Adipocyte (in vitro differentiated cells): ENCODE results near the gene SDC3.

Source experiments
- DNase-seq: peaks from one replicate; pipeline ENCODE4 v3.0.0-alpha.2; 2015; ENCODE audit warnings: low read depth
- H3K27me3 ChIP-seq: replicated peaks from 2 replicates; pipeline ENCODE4 v1.7.0; 2013; ENCODE audit warnings: mild to moderate bottlenecking, low read length, moderate library complexity; ENCODE audit not compliant: control insufficient read depth, insufficient read depth
- H3K36me3 ChIP-seq: 2 replicates; pipeline ENCODE4 v1.7.0; 2013; ENCODE audit warnings: low read length, mild to moderate bottlenecking, moderate library complexity; ENCODE audit not compliant: control insufficient read depth, insufficient read depth, severe bottlenecking
- H3K4me1 ChIP-seq: 2 replicates; pipeline ENCODE4 v1.7.0; 2013; ENCODE audit warnings: mild to moderate bottlenecking, low read length, moderate library complexity; ENCODE audit not compliant: control insufficient read depth, insufficient read depth
- H3K4me3 ChIP-seq: 2 replicates; pipeline ENCODE4 v1.7.0; 2013; ENCODE audit warnings: mild to moderate bottlenecking, low read length, moderate library complexity
- H3K9ac ChIP-seq: 2 replicates; pipeline ENCODE4 v1.7.0; 2013; ENCODE audit warnings: mild to moderate bottlenecking, low read length, moderate library complexity
- H3K9me3 ChIP-seq: 2 replicates; pipeline ENCODE4 v1.7.0; 2013; ENCODE audit warnings: mild to moderate bottlenecking, low read length, moderate library complexity; ENCODE audit not compliant: control insufficient read depth

The SDC3 gene

GRCh38 chr1:30911059-30911954, 2.7 kb upstream of the SDC3 start:
- H3K36me3 ChIP-seq: no peaks in the 10 kb centered on the region

GRCh38 chr1:30909365-30910068, 959 bp upstream of the SDC3 start:
- Histone ChIP-seq H3K4me3 (peak overlapping the region; percentile 79), H3K9ac (peak overlapping the region; percentile 84), H3K9me3 (no peaks in the 10 kb centered on the region), H3K36me3 (no peaks in the 10 kb centered on the region), H3K27me3 (no peaks in the 10 kb centered on the region), H3K4me1 (peaks cover 21% of the 10 kb centered on the region)
- DNase-seq: no peak

More at GRCh38 chr1:30911059-30911954, 2.7 kb upstream of the SDC3 start:
- no peak overlapping the region for H3K4me3 ChIP-seq
- DNase-seq: peak; percentile 95
- H3K27me3 ChIP-seq: no peaks in the 10 kb centered on the region
- H3K9ac ChIP-seq: peak overlapping the region; percentile 12
- H3K4me1 ChIP-seq: peaks cover 21% of the 10 kb centered on the region
- no peaks in the 10 kb centered on the region for H3K9me3 ChIP-seq

GRCh38 chr1:30908316-30908695, 252 bp downstream of the SDC3 start:
- Histone ChIP-seq H3K4me3 (no peak overlapping the region), H3K9me3 (no peaks in the 10 kb centered on the region), H3K4me1 (peaks cover 21% of the 10 kb centered on the region), H3K27me3 (no peaks in the 10 kb centered on the region), H3K9ac (no peak overlapping the region), H3K36me3 (no peaks in the 10 kb centered on the region)
- no peak for DNase-seq

GRCh38 chr1:30907481-30908315, 860 bp downstream of the SDC3 start:
- H3K9me3 ChIP-seq: no peaks in the 10 kb centered on the region
- H3K36me3 ChIP-seq: no peaks in the 10 kb centered on the region
- no peaks in the 10 kb centered on the region for H3K27me3 ChIP-seq
- peak overlapping the region; percentile 85 for H3K4me3 ChIP-seq
- peak overlapping the region; percentile 87 for H3K9ac ChIP-seq
- peaks cover 25% of the 10 kb centered on the region for H3K4me1 ChIP-seq
- DNase-seq: no peak

- Histone ChIP-seq H3K27me3 (no peaks in the 10 kb centered on the region), H3K4me1 (peaks cover 25% of the 10 kb centered on the region), H3K36me3 (no peaks in the 10 kb centered on the region), H3K9ac (peak overlapping the region; percentile 87), H3K4me3 (peak overlapping the region; percentile 85), H3K9me3 (no peaks in the 10 kb centered on the region)
- DNase-seq: no peak
Observed at GRCh38 chr1:30906631-30907441, 1.7 kb downstream of the SDC3 start.

DNA sequence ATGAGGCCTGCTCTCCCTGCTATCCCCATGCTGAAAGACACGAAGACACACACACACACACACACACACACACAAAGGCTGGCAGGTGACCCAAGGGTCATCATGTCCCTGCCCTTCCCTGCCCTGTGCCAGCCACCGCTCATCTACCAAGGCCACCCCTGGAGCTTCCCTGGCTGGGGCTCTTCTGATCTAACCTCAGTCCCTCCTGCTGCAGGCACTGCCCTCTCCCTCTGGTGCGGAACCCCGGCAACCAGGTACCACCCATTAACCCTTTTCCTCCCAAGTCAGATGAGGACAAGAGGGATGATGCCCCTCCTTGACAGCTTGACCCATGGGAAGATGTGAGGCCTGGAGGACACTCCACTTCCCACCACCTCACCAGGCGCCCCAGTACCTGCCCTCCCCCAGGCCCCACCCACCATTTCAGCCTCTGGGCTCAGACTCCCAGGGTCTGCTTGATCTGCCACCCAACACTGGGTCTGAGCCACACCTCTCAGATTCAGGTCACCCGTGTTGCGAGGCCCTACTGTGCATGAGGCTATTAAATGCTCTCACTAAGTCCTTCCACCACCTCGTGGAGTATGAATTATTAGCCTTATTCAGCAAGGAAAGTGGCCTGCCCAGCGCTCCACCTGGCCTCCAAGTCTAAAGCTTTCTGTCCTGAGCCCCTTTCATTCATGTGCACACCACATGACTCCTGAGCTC, 2.5 kb downstream of the SDC3 start:
- DNase-seq: no peak
- Histone ChIP-seq H3K4me3 (no peak overlapping the region), H3K4me1 (peaks cover 23% of the 10 kb centered on the region), H3K9me3 (no peaks in the 10 kb centered on the region), H3K27me3 (no peaks in the 10 kb centered on the region), H3K36me3 (no peaks in the 10 kb centered on the region), H3K9ac (no peak overlapping the region)

DNA sequence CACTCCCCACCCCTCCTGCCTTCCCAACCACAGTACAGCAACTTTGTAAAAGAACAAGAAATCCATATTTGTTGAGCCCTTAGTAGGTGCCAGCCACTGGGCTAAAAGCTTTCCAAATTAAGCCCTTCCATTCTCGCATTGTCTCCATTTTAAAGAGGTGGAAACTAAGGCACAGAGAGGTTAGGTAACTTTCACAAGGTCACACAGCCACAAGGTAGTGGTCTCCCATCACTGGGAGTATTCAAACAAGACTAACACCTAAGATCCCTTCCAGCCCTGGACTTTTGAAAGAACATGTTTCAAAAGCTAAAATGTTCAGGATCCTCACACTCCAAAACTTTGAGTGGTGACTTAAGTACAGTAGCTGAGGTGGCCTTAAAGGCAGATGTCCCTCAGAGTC, 3.2 kb downstream of the SDC3 start:
- H3K9me3 ChIP-seq: no peaks in the 10 kb centered on the region
- H3K4me3 ChIP-seq: no peak overlapping the region
- peaks cover 20% of the 10 kb centered on the region for H3K4me1 ChIP-seq
- no peaks in the 10 kb centered on the region for H3K36me3 ChIP-seq
- H3K27me3 ChIP-seq: no peaks in the 10 kb centered on the region
- no peak for DNase-seq
- no peak overlapping the region for H3K9ac ChIP-seq

- no peaks in the 10 kb centered on the region for H3K36me3 ChIP-seq
- H3K4me1 ChIP-seq: peaks cover 20% of the 10 kb centered on the region
- DNase-seq: no peak
- H3K4me3 ChIP-seq: no peak overlapping the region
- no peak overlapping the region for H3K9ac ChIP-seq
- no peaks in the 10 kb centered on the region for H3K9me3 ChIP-seq
- H3K27me3 ChIP-seq: no peaks in the 10 kb centered on the region
Observed at GRCh38 chr1:30904962-30905335, 3.6 kb downstream of the SDC3 start.

GRCh38 chr1:30904191-30904961, 4.2 kb downstream of the SDC3 start:
- DNase-seq: no peak
- H3K36me3 ChIP-seq: no peaks in the 10 kb centered on the region
- H3K9me3 ChIP-seq: no peaks in the 10 kb centered on the region
- H3K4me3 ChIP-seq: no peak overlapping the region
- H3K27me3 ChIP-seq: no peaks in the 10 kb centered on the region
- H3K9ac ChIP-seq: no peak overlapping the region
- H3K4me1 ChIP-seq: peaks cover 18% of the 10 kb centered on the region
